LNCAP (cell line): ENCODE results near the gene GRPEL1.

Source experiments
- TF ChIP-seq, protein P1 (sequence below): fragments of 450-650 bp; IDR thresholded peaks from 2 replicates; pipeline ENCODE4 v1.5.1; 2017; ENCODE audit warnings: mild to moderate bottlenecking

GRPEL1 gene

GRCh38 chr4:7067452-7068278 is at the start of gene GRPEL1:
Gene GRPEL1, minus strand, starts transcription at chr4:7068064. Its CDS starts 32 bp downstream, at chr4:7068032.
- TF ChIP-seq, protein P1, sequence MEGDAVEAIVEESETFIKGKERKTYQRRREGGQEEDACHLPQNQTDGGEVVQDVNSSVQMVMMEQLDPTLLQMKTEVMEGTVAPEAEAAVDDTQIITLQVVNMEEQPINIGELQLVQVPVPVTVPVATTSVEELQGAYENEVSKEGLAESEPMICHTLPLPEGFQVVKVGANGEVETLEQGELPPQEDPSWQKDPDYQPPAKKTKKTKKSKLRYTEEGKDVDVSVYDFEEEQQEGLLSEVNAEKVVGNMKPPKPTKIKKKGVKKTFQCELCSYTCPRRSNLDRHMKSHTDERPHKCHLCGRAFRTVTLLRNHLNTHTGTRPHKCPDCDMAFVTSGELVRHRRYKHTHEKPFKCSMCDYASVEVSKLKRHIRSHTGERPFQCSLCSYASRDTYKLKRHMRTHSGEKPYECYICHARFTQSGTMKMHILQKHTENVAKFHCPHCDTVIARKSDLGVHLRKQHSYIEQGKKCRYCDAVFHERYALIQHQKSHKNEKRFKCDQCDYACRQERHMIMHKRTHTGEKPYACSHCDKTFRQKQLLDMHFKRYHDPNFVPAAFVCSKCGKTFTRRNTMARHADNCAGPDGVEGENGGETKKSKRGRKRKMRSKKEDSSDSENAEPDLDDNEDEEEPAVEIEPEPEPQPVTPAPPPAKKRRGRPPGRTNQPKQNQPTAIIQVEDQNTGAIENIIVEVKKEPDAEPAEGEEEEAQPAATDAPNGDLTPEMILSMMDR: no peak

DNA sequence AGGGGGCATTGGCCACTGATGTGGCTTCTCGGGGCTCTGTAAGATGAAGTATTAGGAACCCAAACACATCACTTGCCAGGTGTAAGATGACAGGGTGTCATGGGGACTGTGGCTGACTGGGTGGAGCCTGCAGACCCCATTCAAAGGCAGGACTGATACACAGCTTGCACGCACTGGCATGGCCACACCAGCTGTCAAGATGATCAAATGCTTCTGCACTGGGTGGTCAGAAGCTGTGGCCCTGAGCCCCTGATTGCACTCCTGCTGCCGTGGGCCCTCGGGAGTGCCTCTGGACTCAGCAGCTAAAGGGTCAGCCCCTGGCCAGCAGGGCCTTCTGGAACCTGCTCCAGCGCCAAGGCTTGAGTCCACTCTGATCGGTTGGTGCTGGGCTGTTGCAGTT is 48.8 kb upstream of the GRPEL1 start:
- TF ChIP-seq, protein P1: no peak

DNA sequence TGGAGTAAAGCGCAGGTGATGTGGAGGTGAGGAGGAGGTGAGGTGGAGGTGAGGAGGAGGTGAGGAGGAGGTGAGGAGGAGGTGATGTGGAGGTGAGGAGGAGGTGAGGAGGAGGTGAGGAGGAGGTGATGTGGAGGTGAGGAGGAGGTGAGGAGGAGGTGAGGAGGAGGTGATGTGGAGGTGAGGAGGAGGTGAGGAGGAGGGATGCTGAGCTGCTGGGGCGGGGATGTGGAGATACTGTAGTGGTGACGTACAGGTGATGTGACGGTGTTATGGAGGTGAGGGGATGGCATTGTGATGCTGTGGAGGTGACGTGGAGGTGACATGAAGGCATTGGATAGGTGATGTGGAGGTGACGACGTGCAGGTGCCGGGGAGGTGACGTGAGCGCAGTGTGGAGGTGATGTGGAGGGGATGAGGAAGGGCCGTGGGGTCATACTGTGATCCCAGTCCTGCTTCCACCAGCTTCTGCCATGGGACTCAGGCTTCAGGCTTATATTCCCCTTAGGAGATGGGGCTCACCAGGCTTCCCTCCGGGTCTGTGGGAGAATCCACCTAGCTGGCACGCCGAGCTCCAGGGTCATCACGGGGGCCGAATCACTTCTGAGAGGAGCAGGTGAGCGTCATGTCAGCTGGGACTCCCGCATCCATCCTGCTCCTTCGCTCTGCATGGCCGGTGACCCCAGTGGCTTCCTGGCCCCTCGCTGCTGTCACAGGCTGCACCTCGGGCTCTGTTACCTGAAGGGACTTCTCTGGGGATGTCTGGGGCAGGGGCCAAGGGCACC is 47.9 kb upstream of the GRPEL1 start:
- TF ChIP-seq, protein P1: no peak

DNA sequence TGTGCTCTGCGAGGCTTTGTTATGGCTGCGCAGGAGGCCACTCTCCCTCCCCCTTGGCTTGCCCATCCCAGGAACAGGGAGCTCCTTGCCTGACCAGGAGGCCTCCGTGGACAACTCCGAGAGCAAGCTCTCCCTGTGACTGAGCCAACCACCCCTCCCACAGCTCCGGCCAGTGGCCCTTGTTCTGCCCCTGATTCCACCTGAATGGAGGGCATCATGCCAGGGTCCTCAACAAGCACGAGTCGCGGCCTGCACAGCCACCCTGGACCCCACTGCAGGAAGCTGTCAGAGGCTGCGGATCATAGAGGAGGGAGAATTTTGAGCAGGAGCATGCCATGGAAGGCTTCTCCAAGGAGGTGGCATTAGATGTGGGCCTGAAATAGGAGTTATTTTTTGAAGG is 44.8 kb upstream of the GRPEL1 start:
- TF ChIP-seq, protein P1: no peak

DNA sequence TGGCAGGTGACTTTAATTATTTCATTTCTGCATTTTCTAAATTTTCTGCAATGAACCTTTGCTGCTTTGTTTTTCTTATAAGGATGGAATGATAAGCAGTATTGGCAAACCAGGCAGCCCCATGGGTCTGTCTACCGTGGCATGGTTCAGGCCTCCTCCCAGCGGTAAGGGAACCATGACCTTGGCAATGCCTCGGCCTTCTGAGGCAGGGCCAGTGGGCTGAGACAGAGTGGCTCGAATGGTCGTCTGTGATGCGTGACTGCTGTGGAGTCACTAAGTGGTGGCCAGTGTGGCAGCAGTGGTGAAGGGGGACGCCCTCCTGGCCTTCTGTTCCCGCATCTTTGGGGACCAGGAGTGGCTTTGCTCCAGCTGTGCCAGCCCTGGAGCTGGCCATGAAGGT is 43.6 kb upstream of the GRPEL1 start:
- TF ChIP-seq, protein P1: no peak

- TF ChIP-seq, protein P1: no peak
Measured at GRCh38 chr4:7110546-7110945, 42.7 kb upstream of the GRPEL1 start.

GRCh38 chr4:7109169-7109568 is 41.3 kb upstream of the GRPEL1 start:
- TF ChIP-seq, protein P1: no peak
